ENCODE data around the gene LENG8. TPM values are rescaled to one million over a fixed set of nuclear protein-coding genes. Genes with fewer than 3 reads are reported as not detected.

Gene LENG8
- total and polyA plus RNA-seq, 2 of the 8 experiments (the other 6 are each of a cell fraction or from before 2014, with no cell fraction given) = 62.2 to 108 TPM

- H2BK12ac ChIP-seq (ENCODE audit: low read depth, low read length) = no peak overlapping the region
- H2AK5ac ChIP-seq (ENCODE audit: low read depth, low read length) = no peak overlapping the region
- peaks cover 0 to 7% (median 0%) of the 10 kb centered on the region in 4 experiments; a peak in 3 of 8 replicates for H3K36me3 ChIP-seq (ENCODE audit: control insufficient read depth in 2 of 4, insufficient read depth in 4 of 4, low read length in 3 of 4)
- H3K23ac ChIP-seq (ENCODE audit: insufficient read length) = no peak overlapping the region
- no peak overlapping the region for H2BK20ac ChIP-seq (ENCODE audit: low read length)
- peaks cover 6 to 25% (median 21%) of the 10 kb centered on the region in 4 experiments for H3K27me3 ChIP-seq (replicated peaks in 1 of 4; ENCODE audit: control insufficient read depth in 3 of 4, extremely low read depth in 1 of 4, insufficient read depth in 3 of 4, low read length in 3 of 4)
- CTCF ChIA-PET (ENCODE audit: partially characterized antibody) = interaction anchor here (1.0 to 4.0 kb wide), 2 partner anchors 22 to 24 kb away, joined by 3 to 30 read pairs; no protein-coding TSS in a partner anchor
- FAIRE-seq (no peak), DNase-seq (ENCODE audit: low read depth in 1 of 2, low spot score in 2 of 2) (no peak)
- H3K56ac ChIP-seq (replicated peaks; ENCODE audit: insufficient read length, low read depth, low read length) = no peak overlapping the region
- POLR2A ChIA-PET (ENCODE audit: partially characterized antibody) = no interaction called here
- H3K27ac ChIP-seq (ENCODE audit: low read depth, low read length) = no peak overlapping the region
- peaks cover 10% of the 10 kb centered on the region; the same call in 1 of the 2 replicates for H3K79me1 ChIP-seq (ENCODE audit: low read depth, low read length)
- H3K4me1 ChIP-seq (replicated peaks in 1 of 4; ENCODE audit: control insufficient read depth in 3 of 4, insufficient read depth in 4 of 4, low read length in 3 of 4) = peaks cover 4 to 20% (median 8%) of the 10 kb centered on the region in 4 experiments
- WGBS, 2 experiments (ENCODE audit: extremely low coverage in 1 of 2, insufficient coverage in 1 of 2, insufficient read length in 1 of 2, insufficient replicate concordance in 2 of 2, low coverage in 1 of 2, low lambda C conversion rate in 2 of 2, missing lambda C conversion rate in 1 of 2) = 74% methylated on average over 4 of the region's 4 CpGs; no CpG with 5 or more reads in 1 of the 2 experiments
- H3K4ac ChIP-seq (replicated peaks; ENCODE audit: insufficient read length, low read depth, low read length) = no peak overlapping the region
- peaks cover 26% of the 10 kb centered on the region for H3K23me2 ChIP-seq (ENCODE audit: low read depth, low read length)
- no peak overlapping the region for H3K4me3 ChIP-seq (ENCODE audit: extremely low read depth in 1 of 4, insufficient read depth in 2 of 4, low read depth in 3 of 4, low read length in 4 of 4)
- H3K79me2 ChIP-seq (ENCODE audit: control insufficient read depth in 1 of 2, insufficient read depth in 2 of 2, low read length in 2 of 2) = peaks cover 7 to 8% of the 10 kb centered on the region in 2 experiments; a peak in 2 of 4 replicates
- H2BK120ac ChIP-seq (replicated peaks; ENCODE audit: low read depth, low read length) = no peak overlapping the region
- no peak overlapping the region for H2BK15ac ChIP-seq (ENCODE audit: low read length)
- H4K91ac ChIP-seq (replicated peaks; ENCODE audit: insufficient read length, low read length) = no peak overlapping the region
- no peak overlapping the region for H2BK5ac ChIP-seq (ENCODE audit: low read depth, low read length)
- no peak overlapping the region for H3K18ac ChIP-seq (ENCODE audit: extremely low read depth, low read length)
- no peak overlapping the region for H2AFZ ChIP-seq (ENCODE audit: low read length)
- H3K4me2 ChIP-seq (ENCODE audit: insufficient read depth in 1 of 2, low read depth in 2 of 2, low read length in 2 of 2) = no peak overlapping the region
- H4K5ac ChIP-seq (ENCODE audit: insufficient read length, low read depth, low read length) = no peak overlapping the region
- H4K20me1 ChIP-seq (replicated peaks in 1 of 2; ENCODE audit: control insufficient read depth in 1 of 2, insufficient read depth in 2 of 2, low read length in 2 of 2) = peaks cover 0 to 7% of the 10 kb centered on the region in 2 experiments
- H3K9ac ChIP-seq (replicated peaks in 1 of 4; ENCODE audit: extremely low read depth in 1 of 4, low read depth in 3 of 4, low read length in 3 of 4) = no peak overlapping the region
- no peak overlapping the region for H3K14ac ChIP-seq (ENCODE audit: insufficient read length)
- H3K9me3 ChIP-seq (ENCODE audit: insufficient read depth in 2 of 2, low read depth in 1 of 2, low read length in 1 of 2) = peaks cover 2 to 6% of the 10 kb centered on the region in 2 experiments; a peak in 2 of 4 replicates
- no peak overlapping the region for H4K8ac ChIP-seq (ENCODE audit: extremely low read depth, insufficient read depth, low read length)
- TF ChIP-seq HDAC6 (IDR thresholded peaks at IDR 0.05; ENCODE audit: low read depth, low read length) (no peak), RXRA (IDR thresholded peaks at IDR 0.05; ENCODE audit: insufficient read depth, low read depth, low read length) (no peak), TAF7 (optimal IDR thresholded peaks at IDR 0.05; ENCODE audit: borderline replicate concordance, low read depth, low read length) (no peak), EZH2 (IDR thresholded peaks at IDR 0.05; ENCODE audit: low read depth, low read length, severe bottlenecking) (no peak), CBX8 (IDR thresholded peaks at IDR 0.05; ENCODE audit: borderline replicate concordance, low read depth, low read length) (no peak), BRCA1 (IDR thresholded peaks at IDR 0.05; ENCODE audit: low read depth, low read length) (no peak), TEAD4 (IDR thresholded peaks at IDR 0.05; ENCODE audit: low read depth, low read length) (no peak), POLR2AphosphoS5 (IDR thresholded peaks at IDR 0.05; ENCODE audit: low read depth, low read length) (no peak), CHD2 (IDR thresholded peaks at IDR 0.05; ENCODE audit: low read length) (no peak), HDAC2 (IDR thresholded peaks at IDR 0.05; ENCODE audit: borderline replicate concordance in 1 of 2, low read depth in 2 of 2, low read length in 2 of 2) (no peak), KDM1A (IDR thresholded peaks at IDR 0.05; ENCODE audit: borderline replicate concordance, low read length) (no peak), BCL11A (IDR thresholded peaks at IDR 0.05; ENCODE audit: low read depth in 2 of 2, low read length in 2 of 2) (no peak), RFX5 (IDR thresholded peaks at IDR 0.05; ENCODE audit: borderline replicate concordance, low read depth, low read length) (no peak), SIX5 (IDR thresholded peaks at IDR 0.05; ENCODE audit: low read depth, low read length) (no peak), ASH2L (IDR thresholded peaks at IDR 0.05; ENCODE audit: low read length) (no peak)
Measured at GRCh38 chr19:54412877-54413276, 36.1 kb upstream of the LENG8 start.

Measured in H1 (cell line).